ENCODE results near the gene IPO13. TPM values are rescaled to one million over a fixed set of nuclear protein-coding genes. Genes with fewer than 3 reads are reported as not detected.

The IPO13 gene
- total and polyA plus RNA-seq, 4 donors: 8.6 to 15.1 (median 10.5) TPM

DNA sequence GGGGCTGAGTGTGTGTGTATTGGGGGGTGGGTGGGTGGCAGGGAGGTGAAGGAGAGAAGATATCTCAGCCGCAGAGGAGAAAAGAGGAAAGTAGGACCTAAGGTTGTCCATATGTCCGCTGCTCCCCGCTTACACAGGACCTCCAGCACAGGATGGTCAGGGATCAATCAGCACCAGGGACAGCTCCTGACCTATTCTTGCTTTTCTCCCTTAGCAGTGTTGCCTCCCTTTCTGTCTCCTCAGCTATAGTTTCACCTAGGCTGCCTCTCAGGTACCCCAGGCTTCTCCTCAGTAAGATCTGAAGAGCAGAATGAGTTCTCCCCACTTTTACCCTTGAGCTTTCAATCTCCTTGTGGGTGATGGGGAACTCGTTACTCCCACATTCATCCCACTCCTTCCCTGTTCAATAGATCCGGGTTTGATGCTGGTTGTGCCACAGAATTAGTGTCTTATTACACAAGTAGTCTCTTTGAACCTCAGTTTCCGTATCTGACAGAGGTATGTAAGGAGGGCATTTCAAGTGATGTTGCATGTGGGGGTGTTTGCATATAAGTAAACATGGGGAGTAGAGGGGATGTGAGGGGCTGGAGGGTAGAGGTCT lies 21.7 kb downstream of the IPO13 start:
- 84% methylated on average over 6 of the region's 6 CpGs for WGBS
- Histone ChIP-seq H3K9ac (ENCODE audit: low read depth in 1 of 2, low read length in 2 of 2) (no peak overlapping the region), H3K27me3 (ENCODE audit: control insufficient read depth in 4 of 4, insufficient read depth in 4 of 4, low read length in 3 of 4) (no peaks in the 10 kb centered on the region), H3K4me3 (ENCODE audit: low read depth in 1 of 3, low read length in 3 of 3) (no peak overlapping the region), H3K4me1 (ENCODE audit: control insufficient read depth in 4 of 4, insufficient read depth in 4 of 4, low read length in 3 of 4) (peaks cover 1 to 16% (median 9%) of the 10 kb centered on the region in 4 donors), H3K27ac (ENCODE audit: low read depth in 1 of 2, low read length in 2 of 2) (no peak overlapping the region), H3K9me3 (ENCODE audit: control insufficient read depth in 4 of 4, low read length in 3 of 4) (no peaks in the 10 kb centered on the region), H3K36me3 (ENCODE audit: control insufficient read depth in 4 of 4, insufficient read depth in 3 of 4, low read depth in 1 of 4, low read length in 3 of 4) (peaks cover 0 to 32% (median 6%) of the 10 kb centered on the region in 4 donors)
- TF ChIP-seq, protein P1, sequence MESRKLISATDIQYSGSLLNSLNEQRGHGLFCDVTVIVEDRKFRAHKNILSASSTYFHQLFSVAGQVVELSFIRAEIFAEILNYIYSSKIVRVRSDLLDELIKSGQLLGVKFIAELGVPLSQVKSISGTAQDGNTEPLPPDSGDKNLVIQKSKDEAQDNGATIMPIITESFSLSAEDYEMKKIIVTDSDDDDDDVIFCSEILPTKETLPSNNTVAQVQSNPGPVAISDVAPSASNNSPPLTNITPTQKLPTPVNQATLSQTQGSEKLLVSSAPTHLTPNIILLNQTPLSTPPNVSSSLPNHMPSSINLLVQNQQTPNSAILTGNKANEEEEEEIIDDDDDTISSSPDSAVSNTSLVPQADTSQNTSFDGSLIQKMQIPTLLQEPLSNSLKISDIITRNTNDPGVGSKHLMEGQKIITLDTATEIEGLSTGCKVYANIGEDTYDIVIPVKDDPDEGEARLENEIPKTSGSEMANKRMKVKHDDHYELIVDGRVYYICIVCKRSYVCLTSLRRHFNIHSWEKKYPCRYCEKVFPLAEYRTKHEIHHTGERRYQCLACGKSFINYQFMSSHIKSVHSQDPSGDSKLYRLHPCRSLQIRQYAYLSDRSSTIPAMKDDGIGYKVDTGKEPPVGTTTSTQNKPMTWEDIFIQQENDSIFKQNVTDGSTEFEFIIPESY (IDR thresholded peaks at IDR 0.05): no peak
- TF ChIP-seq, protein P2, sequence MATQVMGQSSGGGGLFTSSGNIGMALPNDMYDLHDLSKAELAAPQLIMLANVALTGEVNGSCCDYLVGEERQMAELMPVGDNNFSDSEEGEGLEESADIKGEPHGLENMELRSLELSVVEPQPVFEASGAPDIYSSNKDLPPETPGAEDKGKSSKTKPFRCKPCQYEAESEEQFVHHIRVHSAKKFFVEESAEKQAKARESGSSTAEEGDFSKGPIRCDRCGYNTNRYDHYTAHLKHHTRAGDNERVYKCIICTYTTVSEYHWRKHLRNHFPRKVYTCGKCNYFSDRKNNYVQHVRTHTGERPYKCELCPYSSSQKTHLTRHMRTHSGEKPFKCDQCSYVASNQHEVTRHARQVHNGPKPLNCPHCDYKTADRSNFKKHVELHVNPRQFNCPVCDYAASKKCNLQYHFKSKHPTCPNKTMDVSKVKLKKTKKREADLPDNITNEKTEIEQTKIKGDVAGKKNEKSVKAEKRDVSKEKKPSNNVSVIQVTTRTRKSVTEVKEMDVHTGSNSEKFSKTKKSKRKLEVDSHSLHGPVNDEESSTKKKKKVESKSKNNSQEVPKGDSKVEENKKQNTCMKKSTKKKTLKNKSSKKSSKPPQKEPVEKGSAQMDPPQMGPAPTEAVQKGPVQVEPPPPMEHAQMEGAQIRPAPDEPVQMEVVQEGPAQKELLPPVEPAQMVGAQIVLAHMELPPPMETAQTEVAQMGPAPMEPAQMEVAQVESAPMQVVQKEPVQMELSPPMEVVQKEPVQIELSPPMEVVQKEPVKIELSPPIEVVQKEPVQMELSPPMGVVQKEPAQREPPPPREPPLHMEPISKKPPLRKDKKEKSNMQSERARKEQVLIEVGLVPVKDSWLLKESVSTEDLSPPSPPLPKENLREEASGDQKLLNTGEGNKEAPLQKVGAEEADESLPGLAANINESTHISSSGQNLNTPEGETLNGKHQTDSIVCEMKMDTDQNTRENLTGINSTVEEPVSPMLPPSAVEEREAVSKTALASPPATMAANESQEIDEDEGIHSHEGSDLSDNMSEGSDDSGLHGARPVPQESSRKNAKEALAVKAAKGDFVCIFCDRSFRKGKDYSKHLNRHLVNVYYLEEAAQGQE (IDR thresholded peaks at IDR 0.05): peak; percentile 98
- DNase-seq (ENCODE audit: low spot score): no peak

DNA sequence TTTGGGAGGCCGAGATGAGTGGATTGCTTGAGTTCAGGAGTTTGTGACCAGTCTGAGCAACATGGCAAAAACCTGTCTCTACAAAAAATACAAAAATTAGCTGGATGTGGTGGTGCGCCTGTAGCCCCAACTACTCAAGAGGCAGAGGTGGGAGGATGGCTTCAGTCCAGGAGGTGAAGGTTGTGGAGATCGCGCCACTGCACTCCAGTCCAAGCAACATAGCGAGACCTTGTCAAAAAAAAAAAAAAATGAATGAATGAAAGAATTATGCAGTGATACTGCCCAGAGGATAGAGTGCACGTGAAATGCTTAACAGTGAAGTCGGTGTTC lies 22.6 kb downstream of the IPO13 start:
- peak overlapping the region in 1 of 3 donors; percentile 2 for H3K4me3 ChIP-seq (ENCODE audit: low read depth in 1 of 3, low read length in 3 of 3)
- peaks cover 0 to 27% (median 5%) of the 10 kb centered on the region in 4 donors for H3K36me3 ChIP-seq (ENCODE audit: control insufficient read depth in 4 of 4, insufficient read depth in 3 of 4, low read depth in 1 of 4, low read length in 3 of 4)
- no peak overlapping the region for H3K27ac ChIP-seq (ENCODE audit: low read depth in 1 of 2, low read length in 2 of 2)
- H3K9ac ChIP-seq (ENCODE audit: low read depth in 1 of 2, low read length in 2 of 2): no peak overlapping the region
- WGBS: 54% methylated on average over 7 of the region's 7 CpGs
- no peaks in the 10 kb centered on the region for H3K9me3 ChIP-seq (ENCODE audit: control insufficient read depth in 4 of 4, low read length in 3 of 4)
- peaks cover 3 to 25% (median 17%) of the 10 kb centered on the region in 4 donors for H3K4me1 ChIP-seq (ENCODE audit: control insufficient read depth in 4 of 4, insufficient read depth in 4 of 4, low read length in 3 of 4)
- no peaks in the 10 kb centered on the region for H3K27me3 ChIP-seq (ENCODE audit: control insufficient read depth in 4 of 4, insufficient read depth in 4 of 4, low read length in 3 of 4)
- no peak for DNase-seq (ENCODE audit: low spot score)
- no peak for TF ChIP-seq JUND (IDR thresholded peaks at IDR 0.05)
- no peak for TF ChIP-seq EGR1 (IDR thresholded peaks at IDR 0.05; ENCODE audit: low read depth in 2 of 2)
- peak in 1 of 2 donors; percentile 14 for TF ChIP-seq HNF4A (conservative IDR thresholded peaks at IDR 0.05)

DNA sequence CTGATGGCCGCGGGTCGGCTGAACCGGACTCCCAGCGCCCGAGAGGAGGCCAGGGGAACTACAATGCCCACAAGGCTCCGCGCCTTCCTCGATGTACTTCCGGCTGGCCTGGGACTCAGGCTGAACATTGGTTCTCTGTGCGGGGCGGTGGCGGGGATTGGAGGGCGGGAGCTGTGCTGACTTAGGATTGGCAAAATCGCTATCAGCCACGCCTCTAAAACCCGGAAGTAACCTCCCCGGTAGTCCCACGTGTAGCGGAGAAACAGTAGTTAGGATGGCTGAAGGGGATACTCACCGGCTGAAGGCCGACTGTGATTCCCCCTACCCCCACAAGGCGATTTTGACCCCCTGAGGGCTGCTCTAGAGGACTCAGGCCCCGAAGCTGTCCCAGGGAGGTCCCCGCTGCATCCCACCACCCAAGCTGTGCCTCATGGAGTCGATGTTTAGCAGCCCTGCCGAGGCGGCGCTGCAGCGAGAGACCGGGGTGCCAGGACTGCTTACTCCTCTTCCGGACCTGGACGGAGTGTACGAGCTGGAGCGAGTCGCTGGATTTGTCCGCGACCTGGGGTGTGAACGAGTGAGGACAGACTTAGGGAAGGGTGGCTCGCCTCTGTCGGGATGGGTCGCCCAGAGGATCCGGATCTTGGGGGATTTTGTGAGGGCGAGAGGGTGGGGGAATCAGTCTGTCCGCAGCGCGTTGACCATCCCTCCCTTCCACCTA lies 23.2 kb downstream of the IPO13 start, which contains the start of gene DPH2:
Gene DPH2, plus strand, starts transcription at position 265 of the 721 bp plus-strand sequence. Its CDS starts 166 bp downstream, at position 431.
- peaks cover 3 to 27% (median 19%) of the 10 kb centered on the region in 4 donors for H3K4me1 ChIP-seq (ENCODE audit: control insufficient read depth in 4 of 4, insufficient read depth in 4 of 4, low read length in 3 of 4)
- H3K4me3 ChIP-seq (ENCODE audit: low read depth in 1 of 3, low read length in 3 of 3): peak within 1 kb of the TSS; percentile 79 to 98 (median 89)
- TF ChIP-seq, protein P3, sequence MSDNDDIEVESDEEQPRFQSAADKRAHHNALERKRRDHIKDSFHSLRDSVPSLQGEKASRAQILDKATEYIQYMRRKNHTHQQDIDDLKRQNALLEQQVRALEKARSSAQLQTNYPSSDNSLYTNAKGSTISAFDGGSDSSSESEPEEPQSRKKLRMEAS (IDR thresholded peaks at IDR 0.05): peak; percentile 93
- TF ChIP-seq, protein P2 (IDR thresholded peaks at IDR 0.05): peak; percentile 79
- TF ChIP-seq SP1 (IDR thresholded peaks at IDR 0.05) (peak; percentile 59), YY1 (IDR thresholded peaks at IDR 0.05) (peak; percentile 69), EGR1 (IDR thresholded peaks at IDR 0.05; ENCODE audit: low read depth in 2 of 2) (no peak), RXRA (IDR thresholded peaks at IDR 0.05) (no peak), GABPA (IDR thresholded peaks at IDR 0.05 in 1 of 2, conservative IDR thresholded peaks at IDR 0.05 in 1 of 2) (peak; percentile 76 to 94)
- no peaks in the 10 kb centered on the region for H3K9me3 ChIP-seq (ENCODE audit: control insufficient read depth in 4 of 4, low read length in 3 of 4)
- H3K27ac ChIP-seq (ENCODE audit: low read depth in 1 of 2, low read length in 2 of 2): no peak within 1 kb of the TSS
- DNase-seq (ENCODE audit: low spot score): peak; percentile 95
- H3K9ac ChIP-seq (ENCODE audit: low read depth in 1 of 2, low read length in 2 of 2): peak within 1 kb of the TSS; percentile 0 to 13
- H3K36me3 ChIP-seq (ENCODE audit: control insufficient read depth in 4 of 4, insufficient read depth in 3 of 4, low read depth in 1 of 4, low read length in 3 of 4): peaks cover 0 to 23% (median 5%) of the 10 kb centered on the region in 4 donors
- no peaks in the 10 kb centered on the region for H3K27me3 ChIP-seq (ENCODE audit: control insufficient read depth in 4 of 4, insufficient read depth in 4 of 4, low read length in 3 of 4)
- WGBS: under 1% methylated on average over 47 of the region's 47 CpGs

All from liver (tissue), 9 donors.